DOHH2 (cell line): ENCODE results near the gene TGFBR2.

ENCODE experiments used
- CTCF ChIP-seq: fragments of 200-600 bp; sonication (generic); IDR thresholded peaks from one replicate; pipeline ENCODE4 v1.5.1; 2014; ENCODE audit warnings: antibody characterized with exemption, mild to moderate bottlenecking, low read depth, low read length; ENCODE audit not compliant: poor library complexity, severe bottlenecking
- EZH2phosphoT487 ChIP-seq: fragments of 200-600 bp; sonication (generic); IDR thresholded peaks from 2 replicates; pipeline ENCODE4 v1.6.1; 2017; ENCODE audit warnings: borderline replicate concordance, mild to moderate bottlenecking, antibody characterized with exemption, low read length, moderate library complexity, mixed read lengths

GRCh38 chr3:30610702-30611368, 4.4 kb downstream of the TGFBR2 start:
- TF ChIP-seq CTCF (no peak), EZH2phosphoT487 (no peak)
